DMS79 treated with DMSO at 0.1 percent for 48 hours (cell line): ENCODE results near the gene RAG1.

Source experiments
- DNase-seq: peaks from one replicate; lab custom pipeline; 2025; lab: John Stamatoyannopoulos, UW

RAG1 gene

GRCh38 chr11:36628141-36628540 is 60.3 kb downstream of the RAG1 start:
- no peak for DNase-seq

- no peak for DNase-seq
These were observed 61.0 kb downstream of the RAG1 start for GRCh38 chr11:36628765-36629244.
